GM12873 (cell line): ENCODE measurements around the gene PDE7B.

Experiments used
- TF ChIP-seq, protein P1 (sequence below): IDR thresholded peaks from 2 replicates; pipeline ENCODE4 v1.5.1; 2012; ENCODE audit warnings: low read depth, mild to moderate bottlenecking, moderate library complexity, low read length, control low read depth; ENCODE audit not compliant: insufficient read depth; ENCODE audit errors: missing control alignments

The PDE7B gene

GRCh38 chr6:136134751-136135150 lies 283.2 kb downstream of the PDE7B start:
- TF ChIP-seq, protein P1, sequence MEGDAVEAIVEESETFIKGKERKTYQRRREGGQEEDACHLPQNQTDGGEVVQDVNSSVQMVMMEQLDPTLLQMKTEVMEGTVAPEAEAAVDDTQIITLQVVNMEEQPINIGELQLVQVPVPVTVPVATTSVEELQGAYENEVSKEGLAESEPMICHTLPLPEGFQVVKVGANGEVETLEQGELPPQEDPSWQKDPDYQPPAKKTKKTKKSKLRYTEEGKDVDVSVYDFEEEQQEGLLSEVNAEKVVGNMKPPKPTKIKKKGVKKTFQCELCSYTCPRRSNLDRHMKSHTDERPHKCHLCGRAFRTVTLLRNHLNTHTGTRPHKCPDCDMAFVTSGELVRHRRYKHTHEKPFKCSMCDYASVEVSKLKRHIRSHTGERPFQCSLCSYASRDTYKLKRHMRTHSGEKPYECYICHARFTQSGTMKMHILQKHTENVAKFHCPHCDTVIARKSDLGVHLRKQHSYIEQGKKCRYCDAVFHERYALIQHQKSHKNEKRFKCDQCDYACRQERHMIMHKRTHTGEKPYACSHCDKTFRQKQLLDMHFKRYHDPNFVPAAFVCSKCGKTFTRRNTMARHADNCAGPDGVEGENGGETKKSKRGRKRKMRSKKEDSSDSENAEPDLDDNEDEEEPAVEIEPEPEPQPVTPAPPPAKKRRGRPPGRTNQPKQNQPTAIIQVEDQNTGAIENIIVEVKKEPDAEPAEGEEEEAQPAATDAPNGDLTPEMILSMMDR: no peak

GRCh38 chr6:136136274-136136673 lies 284.8 kb downstream of the PDE7B start:
- TF ChIP-seq, protein P1: no peak

GRCh38 chr6:136137008-136137692 lies 285.6 kb downstream of the PDE7B start:
- TF ChIP-seq, protein P1: no peak

GRCh38 chr6:136137739-136138402 lies 286.4 kb downstream of the PDE7B start:
- TF ChIP-seq, protein P1: no peak

- TF ChIP-seq, protein P1: no peak
These were observed 292.9 kb downstream of the PDE7B start for GRCh38 chr6:136144251-136145023.

DNA sequence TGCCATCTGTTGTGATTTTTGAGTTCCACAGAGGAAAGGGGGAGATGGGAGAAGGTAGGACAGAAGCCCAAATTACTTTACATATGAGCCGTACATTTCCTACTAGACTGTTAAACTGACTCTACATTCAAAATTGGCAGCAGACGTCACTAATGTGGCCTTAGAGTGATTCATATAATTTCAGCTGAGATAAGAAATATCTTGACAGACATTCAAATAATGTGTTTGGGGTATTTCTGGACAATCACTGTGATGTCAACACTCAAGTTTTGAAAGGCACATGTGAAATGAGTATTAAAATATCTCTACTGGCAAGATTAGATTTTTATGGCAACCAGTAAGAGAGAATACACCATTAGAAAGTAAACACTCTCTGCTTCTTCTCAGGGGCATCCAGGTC lies 294.6 kb downstream of the PDE7B start:
- TF ChIP-seq, protein P1: no peak

GRCh38 chr6:136147342-136147741 lies 295.8 kb downstream of the PDE7B start:
- TF ChIP-seq, protein P1: no peak
